Fibroblast of peridontal ligament (primary cell): Measurements from ENCODE around the gene ADAM15.

Experiments used
- DNase-seq: peaks from one replicate; pipeline ENCODE4 v3.0.0-alpha.2; 2010; ENCODE audit errors: extremely low read depth

ADAM15 gene

GRCh38 chr1:155050560-155051341, at the start of gene ADAM15:
TSS of gene ADAM15 (plus strand) at chr1:155051316. CDS start at chr1:155051387, 71 bp downstream.
- DNase-seq, result peak; percentile 58

GRCh38 chr1:155001425-155001674, 49.8 kb upstream of the ADAM15 start:
- peak; percentile 28 for DNase-seq

GRCh38 chr1:155001675-155002463, 49.2 kb upstream of the ADAM15 start:
- DNase-seq, result peak; percentile 97

DNA sequence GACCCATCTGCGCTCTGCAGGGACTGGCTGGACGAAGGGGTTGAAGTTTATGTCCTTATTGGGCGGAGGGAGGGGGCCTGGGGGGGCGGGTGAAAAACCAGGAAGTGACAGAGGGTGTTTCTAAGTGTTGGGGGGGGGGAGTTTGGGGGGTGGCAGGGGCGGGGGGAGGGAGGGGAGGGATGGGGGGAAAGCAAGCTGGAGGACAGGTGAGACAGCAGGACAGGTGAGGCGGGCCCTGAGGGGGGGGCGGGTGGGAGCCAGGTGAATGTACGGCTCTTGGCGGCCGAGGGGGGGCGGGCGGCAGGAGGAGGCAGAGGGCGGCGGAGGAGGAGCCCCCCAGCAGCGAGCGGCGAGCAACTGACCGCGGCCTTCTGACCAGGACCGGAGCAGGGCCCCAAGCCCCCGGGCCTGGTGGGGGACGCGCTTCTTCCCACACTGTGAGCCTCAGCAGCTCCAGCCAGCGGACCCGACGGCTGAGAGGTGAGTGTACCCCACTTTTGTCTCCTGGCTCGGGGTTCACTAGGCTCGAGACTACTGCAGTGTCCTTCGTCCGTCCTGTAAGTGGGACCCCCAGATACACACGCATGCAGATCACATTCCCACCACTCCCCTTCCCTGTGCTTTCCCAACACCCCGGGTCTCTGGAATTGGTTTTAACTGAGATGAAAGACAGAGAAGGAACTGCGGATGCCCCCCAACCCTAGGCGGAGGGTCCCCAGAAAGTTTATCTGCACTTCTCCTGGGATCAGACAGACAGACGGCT, 48.5 kb upstream of the ADAM15 start, which contains the start of gene ZBTB7B:
ZBTB7B (plus strand) TSS at position 339 of the 763 bp plus-strand sequence. CDS start 11,859 bp downstream, outside the sequence.
- peak; percentile 25 for DNase-seq

DNA sequence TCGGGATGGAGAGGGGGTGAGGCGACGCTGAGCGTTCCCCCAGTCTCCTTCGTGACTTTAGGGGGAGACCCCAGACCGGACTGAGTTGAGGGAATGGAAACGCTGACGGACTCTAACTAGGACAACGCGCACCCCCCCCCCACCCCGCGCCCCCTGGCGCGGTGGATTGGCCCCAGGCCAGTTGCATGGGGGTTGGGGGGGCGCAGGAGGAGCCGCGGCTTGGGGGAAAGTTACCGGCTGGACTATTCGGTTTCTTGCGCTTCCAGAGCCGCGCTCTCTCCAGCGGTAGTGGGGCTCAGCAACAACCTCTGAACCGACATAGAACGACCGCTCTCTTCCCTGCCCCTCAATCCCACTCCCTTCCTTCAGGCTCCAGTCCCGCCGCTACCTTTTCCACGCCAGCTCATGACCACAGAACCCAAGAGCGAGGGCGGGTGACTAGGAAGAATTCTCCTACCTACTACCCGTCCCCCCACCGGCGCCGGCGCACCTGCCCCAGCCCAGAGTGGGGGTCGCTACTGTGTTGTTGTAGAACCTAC, 47.8 kb upstream of the ADAM15 start:
- DNase-seq, result peak; percentile 5

DNA sequence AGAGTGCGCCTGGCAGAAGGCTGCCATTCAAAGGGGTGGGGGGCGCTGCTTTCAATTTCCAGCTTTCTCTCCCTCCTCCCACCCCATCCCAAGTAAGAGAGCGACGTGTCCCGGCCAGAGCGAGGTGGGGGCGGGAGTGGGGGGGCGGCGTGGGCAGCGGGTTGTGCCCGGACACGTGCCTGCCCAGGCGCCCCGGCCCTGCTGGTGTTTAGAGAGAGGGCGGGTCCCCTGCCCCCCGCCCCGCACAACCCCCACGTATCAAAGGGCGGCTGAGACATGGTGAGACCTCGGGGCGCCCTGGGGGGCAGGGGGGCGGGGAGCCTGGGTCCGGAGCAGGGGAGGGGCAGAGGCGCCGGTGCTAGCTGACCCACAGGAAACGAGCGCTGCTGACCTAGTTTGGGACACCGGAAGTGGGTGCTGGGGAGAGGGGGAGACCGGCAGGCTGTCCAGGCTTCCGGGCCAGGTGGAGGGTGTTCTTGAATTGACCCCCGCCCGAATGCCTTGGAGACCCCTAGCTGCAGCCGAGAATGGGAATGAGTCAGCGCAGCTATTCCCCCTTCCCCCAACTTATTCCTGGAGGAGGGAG, 47.3 kb upstream of the ADAM15 start:
- peak; percentile 25 for DNase-seq

DNA sequence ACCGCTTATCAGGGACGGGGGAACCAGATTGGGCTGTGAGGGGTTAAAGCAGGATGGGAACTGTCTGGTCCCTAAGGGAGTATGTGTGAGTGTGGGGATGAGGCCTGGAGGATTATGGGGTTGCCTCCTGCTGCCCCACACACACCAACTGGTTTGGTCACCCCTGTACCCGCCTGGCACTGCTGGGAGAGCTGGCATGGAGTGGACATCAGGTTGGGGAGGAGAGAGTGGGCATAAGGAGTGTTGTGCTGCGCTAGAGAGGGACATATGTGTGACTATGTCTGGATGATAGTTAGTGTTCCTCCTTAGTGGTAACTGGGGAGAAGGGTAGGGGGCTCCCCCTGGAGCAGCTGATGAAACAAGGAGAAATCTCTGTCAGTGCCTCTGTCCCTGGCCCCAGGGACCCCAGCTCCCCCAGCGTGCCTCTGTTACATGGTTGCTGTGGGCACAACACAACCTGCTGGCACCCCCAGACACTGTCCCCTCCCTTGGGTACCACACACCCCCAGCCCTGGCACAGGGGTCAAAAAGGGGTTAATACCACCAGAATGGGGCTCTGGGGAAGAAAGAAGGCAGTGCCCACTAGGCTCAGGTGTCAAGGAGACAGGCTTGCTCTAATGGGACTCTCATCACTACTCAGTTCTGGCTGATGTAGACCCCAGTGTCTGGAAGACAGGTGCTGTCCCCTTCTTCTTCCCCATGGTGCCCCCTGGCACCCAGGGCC, 46.6 kb upstream of the ADAM15 start:
- peak; percentile 10 for DNase-seq

DNA sequence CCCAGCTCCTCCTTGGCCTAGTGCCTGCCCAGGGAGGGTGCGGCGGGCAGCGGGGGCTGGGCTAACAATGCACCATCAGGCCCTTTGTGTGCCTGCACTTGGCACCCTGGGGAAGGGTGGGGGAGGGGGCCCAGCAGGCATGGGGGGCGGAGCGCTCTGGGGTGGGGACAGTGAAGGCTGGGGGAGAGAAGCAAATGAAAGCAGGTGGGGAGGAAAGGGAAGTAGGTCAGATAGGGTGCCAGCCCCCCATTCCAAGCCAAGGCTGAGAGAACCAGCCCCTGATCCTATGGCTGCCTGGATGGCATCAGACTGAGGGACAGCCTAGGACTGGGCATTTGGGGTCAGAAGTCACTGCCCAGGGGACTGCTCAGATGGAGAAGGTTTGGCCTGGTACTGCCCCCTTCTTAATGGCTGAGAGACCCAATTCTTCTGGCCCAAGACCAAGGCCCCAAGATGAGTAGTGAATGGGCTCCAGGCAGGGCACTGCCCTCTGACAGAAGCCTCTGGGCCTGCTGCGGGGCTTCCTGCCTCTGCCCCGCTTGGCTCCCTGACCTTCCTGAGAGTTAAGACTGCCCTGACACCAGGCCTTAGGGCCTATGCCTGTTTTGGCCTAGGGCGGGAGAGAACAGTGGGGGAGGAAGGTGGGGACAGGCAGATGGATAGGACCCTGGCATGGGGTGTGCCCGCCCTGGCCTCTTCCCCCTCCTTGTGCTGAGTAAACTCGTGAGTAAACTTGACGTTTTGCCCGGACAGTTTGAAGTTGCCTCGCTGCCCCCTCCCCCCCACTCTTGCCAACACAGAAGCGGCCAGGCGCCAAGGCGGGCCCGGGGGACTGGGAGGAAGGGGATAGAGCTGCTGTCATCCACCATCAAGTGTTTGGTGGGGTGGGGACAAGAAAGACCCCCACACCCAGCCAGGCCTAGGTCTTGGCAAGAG, 45.8 kb upstream of the ADAM15 start:
- peak; percentile 35 for DNase-seq

DNA sequence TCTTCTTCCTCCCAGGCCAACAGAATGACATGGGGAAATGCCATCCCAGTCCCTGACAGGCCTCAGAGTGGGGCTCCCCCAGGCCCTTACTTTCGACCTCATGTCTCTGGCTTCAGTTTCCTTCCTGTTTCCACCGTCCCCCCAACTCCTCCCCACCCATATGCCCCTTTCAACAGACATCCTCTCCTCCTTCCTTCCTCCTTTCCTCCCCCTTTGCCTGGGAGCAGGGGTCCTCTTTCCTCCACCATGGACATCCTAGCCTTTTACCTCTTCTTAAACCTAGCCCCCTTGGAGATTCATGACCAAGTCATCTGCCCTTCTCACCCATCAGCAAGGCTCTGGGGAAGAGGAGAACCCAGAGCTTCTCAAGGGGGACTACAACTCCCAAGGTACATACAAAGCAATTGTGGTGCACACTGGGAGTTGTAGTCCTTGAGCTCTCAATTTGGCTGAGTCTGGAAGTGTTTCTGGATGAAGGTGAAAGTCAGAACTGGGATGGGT, 44.5 kb upstream of the ADAM15 start:
- peak; percentile 18 for DNase-seq

DNA sequence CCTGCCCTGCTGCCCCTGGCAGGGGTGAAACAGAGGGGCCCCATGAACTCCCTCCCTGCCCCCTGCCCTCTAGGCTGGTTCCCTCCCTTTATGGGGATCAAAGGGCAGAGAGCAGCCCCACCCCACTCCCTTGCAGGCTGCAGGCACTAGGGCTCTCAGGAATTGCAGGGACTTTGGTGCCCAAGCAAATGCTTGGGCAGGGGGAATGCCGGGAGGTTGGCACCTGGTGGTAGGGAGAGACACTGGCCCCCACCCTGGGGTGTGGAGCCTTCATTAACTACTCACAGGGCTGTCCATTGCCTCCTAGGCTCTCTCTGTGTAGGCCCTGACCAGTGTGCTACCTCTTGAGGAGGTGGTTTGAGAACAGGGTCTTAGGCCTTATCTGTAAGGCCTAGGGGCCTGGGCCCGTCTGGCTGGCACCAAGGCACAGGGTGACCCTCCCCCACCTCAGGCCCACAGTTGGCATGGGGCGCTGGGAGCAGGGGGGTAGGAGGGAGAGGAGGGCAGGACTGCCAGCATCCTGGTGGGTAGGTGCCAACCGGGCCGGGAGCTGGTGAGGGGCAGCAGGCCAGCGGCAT, 43.8 kb upstream of the ADAM15 start:
- DNase-seq, result no peak

DNA sequence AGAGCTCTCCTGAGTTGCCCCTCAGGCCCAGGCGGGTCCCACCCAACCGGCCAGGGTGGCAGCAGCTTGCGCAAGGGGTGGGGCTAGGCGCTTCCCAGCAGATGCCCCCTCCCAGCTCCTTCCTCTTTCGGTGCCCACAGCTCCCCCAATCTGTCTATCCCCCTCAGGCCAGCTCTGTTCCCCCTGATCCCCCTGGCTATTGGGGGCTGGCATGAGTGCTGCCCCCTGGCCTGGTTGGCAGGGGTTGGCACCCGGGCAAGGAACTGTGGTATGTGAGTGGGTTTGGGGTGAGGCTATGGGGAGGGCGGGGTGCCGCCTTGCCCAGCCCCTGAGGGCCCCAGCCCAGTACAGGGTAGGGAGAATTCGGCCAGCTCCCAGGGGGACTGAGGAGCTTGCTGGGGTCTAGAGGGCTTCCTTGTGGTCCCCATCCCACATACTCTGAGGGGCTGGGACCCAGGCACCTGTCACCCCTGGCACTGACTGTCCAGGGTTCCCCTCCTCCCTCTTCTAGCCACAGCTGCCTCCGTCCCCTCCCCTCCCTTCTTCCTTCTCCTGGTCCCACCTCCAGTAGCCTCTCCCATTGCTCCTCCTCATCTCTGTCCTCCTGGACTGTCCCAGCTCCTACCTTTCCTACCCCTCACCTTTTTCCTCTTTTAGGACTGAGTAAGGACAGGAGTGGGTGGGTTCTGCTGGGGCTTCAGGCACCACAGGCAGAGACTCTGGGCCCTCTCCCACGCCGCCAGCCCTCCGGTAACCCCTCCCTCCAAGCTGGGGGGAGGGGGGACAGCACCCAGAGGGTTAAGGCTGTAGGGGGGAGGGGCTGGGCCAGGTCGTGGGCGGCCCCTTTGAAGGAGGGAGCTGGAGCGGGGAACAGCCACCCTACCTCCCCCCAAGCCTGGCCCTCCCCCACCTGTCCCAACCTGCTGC, 42.8 kb upstream of the ADAM15 start:
- DNase-seq, result no peak

DNA sequence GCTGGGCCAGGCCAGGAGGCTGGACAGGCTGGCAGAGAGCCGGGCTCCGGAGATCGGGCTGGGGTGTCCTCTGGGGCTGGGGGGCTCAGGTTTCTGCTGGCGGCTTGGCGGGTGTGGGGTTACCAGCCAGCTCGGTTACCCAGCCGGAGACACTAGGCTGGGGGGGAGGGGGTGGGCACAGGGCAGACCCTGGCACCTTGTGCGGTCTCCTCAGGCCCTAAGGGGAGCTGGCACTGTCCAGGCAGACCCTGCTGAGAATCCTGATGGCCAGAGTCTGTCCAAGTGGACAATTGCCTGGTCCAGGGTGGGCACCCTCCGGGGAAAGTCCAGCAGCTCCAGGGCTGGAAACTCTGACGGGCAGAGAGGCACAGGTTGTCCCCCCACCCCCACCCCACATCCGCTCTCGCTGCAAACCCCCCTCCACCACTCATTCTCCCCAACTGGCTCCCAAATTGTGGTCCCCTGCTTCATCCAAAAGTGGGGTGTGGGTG, 41.9 kb upstream of the ADAM15 start:
- no peak for DNase-seq

DNA sequence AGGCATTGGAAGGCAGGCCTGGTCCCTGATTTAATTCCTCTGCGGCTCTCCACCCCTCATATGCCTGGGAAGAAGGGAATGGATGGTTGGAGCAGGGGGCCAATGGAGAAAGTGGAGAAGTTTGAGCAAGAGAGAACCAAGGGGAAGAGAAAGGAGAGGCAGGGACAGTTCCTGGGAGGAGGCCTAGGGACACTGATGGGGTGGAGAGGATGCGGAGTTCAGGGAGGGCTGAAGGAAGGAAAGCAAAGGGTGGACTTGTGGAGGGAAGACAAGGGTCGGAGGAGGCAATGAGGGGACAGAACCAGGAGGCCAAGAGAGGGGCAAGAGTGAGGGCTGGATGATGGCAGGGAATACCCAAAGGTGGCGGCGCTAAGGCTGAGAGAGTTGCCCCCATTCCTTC, 41.4 kb upstream of the ADAM15 start:
- DNase-seq, result no peak

- no peak for DNase-seq
These were observed 40.8 kb upstream of the ADAM15 start for GRCh38 chr1:155010211-155010918.

GRCh38 chr1:155011004-155011416, 40.1 kb upstream of the ADAM15 start:
- no peak for DNase-seq

DNA sequence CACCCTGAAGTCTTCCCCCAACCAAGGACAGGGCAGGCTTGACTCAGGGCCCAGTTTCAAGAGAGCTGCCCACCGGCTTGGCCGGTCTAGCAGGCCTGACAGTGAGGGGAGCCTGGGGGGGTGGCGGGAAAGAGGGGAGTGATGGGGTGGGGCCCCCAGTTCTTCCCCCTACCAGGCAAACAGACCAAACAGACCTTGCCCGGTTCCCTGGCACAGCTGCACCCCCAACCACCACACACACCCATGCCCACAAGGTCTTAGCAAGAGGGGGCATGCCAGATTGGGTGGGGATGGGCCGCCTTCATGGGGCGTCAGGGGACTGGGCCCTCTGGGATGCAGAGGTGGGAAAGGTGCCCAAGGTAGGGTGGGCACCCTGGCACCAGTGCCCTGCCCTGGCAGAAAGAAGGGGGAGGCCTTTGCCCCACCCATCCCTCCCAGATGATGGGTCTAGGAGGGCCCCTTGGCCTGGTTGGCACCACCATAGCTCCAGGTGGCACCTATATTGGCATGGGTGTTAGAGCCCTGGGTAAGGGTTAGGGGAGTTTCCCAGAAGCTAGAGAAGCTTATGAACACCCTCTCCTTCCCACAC, 39.6 kb upstream of the ADAM15 start:
- DNase-seq, result no peak

- DNase-seq, result peak; percentile 63
These were observed 39.0 kb upstream of the ADAM15 start for GRCh38 chr1:155012026-155012546.
